ENCODE measurements around the gene EFHC1. TPM values are rescaled to one million over a fixed set of nuclear protein-coding genes. Genes with fewer than 3 reads are reported as not detected.

Gene EFHC1
- total RNA-seq, 2 donors from 2014 or later, result 3.4 to 4.1 TPM

- TF ChIP-seq, protein P1, sequence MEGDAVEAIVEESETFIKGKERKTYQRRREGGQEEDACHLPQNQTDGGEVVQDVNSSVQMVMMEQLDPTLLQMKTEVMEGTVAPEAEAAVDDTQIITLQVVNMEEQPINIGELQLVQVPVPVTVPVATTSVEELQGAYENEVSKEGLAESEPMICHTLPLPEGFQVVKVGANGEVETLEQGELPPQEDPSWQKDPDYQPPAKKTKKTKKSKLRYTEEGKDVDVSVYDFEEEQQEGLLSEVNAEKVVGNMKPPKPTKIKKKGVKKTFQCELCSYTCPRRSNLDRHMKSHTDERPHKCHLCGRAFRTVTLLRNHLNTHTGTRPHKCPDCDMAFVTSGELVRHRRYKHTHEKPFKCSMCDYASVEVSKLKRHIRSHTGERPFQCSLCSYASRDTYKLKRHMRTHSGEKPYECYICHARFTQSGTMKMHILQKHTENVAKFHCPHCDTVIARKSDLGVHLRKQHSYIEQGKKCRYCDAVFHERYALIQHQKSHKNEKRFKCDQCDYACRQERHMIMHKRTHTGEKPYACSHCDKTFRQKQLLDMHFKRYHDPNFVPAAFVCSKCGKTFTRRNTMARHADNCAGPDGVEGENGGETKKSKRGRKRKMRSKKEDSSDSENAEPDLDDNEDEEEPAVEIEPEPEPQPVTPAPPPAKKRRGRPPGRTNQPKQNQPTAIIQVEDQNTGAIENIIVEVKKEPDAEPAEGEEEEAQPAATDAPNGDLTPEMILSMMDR (IDR thresholded peaks at IDR 0.05), result no peak
- Histone ChIP-seq H3K27me3 (no peaks in the 10 kb centered on the region), H3K36me3 (peaks cover 51% of the 10 kb centered on the region), H3K9me3 (no peaks in the 10 kb centered on the region), H3K27ac (no peak overlapping the region), H3K4me3 (no peak overlapping the region), H3K4me1 (peaks cover 0 to 78% of the 10 kb centered on the region in 2 donors)
- DNase-seq (ENCODE audit: low spot score), result no peak
Measured at GRCh38 chr6:52510213-52510562, 90.0 kb downstream of the EFHC1 start.

DNA sequence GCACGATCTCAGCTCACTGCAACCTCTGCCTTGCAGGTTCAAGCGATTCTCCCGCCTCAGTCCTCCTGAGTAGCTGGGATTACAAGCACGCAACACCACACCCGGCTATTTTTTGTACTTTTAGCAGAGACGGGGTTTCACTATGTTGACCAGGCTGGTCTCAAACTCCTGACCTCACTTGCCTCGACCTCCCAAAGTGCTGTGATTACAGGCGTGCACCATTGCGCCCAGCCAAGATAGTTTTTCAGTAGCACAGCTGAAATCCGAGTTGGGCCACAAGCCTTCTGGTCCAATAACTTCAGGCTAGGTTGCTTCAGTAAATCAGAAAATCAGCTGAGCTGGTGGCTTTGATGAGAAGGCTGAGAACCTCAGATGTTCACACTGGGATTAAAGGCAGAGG is 91.0 kb downstream of the EFHC1 start:
- TF ChIP-seq, protein P1 (IDR thresholded peaks at IDR 0.05), result no peak
- Histone ChIP-seq H3K9me3 (no peaks in the 10 kb centered on the region), H3K27me3 (no peaks in the 10 kb centered on the region), H3K27ac (peak overlapping the region; percentile 76 to 84), H3K4me1 (peaks cover 0 to 73% of the 10 kb centered on the region in 2 donors), H3K4me3 (no peak overlapping the region), H3K36me3 (peaks cover 59% of the 10 kb centered on the region)
- DNase-seq (ENCODE audit: low spot score), result no peak

DNA sequence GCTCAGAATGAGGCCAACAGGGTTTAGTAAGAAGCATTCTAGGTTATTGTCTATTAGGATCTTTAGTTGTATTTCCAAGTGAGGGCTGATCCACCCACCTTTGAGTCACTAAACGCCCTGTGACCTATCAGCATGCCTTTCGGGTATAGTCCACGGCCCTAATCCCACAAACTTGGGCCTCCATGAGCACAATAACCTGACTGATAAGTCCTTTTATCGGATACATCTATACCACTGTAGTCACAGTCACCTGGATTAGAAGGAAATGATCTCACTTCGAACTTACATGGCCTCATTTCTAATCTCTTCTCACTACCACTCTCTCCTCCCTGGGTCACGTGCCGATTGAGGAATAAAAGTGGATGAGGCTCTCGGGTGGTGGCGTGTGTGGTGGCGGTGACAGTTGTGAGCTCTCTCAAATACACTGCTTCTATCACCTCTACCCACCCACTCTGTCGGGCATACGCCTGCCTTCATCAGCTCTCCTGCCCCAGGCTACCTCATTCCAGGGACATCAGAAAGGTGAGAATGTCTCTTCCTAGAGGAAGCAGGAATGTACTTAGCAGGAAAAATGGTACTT is 91.5 kb downstream of the EFHC1 start:
- Histone ChIP-seq H3K4me1 (peaks cover 0 to 68% of the 10 kb centered on the region in 2 donors), H3K4me3 (no peak overlapping the region), H3K9me3 (no peaks in the 10 kb centered on the region), H3K27me3 (no peaks in the 10 kb centered on the region), H3K27ac (peak overlapping the region; percentile 76 to 84), H3K36me3 (peaks cover 55% of the 10 kb centered on the region)
- TF ChIP-seq, protein P1 (IDR thresholded peaks at IDR 0.05), result no peak
- no peak for DNase-seq (ENCODE audit: low spot score)

DNA sequence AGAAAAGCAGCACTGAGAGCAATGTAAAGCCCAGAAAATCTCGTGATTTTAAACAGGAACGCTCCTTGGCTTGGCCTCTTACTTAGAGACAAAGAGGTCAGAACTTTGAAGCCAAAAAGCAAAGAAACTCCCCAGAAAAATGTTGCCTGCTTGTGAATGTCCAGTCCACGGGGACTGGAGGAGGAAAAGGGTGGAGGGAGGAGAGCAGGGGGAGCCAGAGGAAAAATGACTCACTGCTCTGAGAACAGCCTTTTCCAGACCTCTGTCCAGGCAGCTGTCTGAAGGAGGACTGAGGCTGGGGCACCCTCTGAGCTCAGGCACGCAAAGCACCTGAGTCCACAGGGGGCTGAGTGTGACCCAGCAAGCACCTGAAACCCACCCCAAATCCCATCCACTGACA is 92.1 kb downstream of the EFHC1 start:
- H3K27me3 ChIP-seq, result no peaks in the 10 kb centered on the region
- H3K36me3 ChIP-seq, result peaks cover 49% of the 10 kb centered on the region
- H3K4me3 ChIP-seq, result no peak overlapping the region
- peak; percentile 80 for DNase-seq (ENCODE audit: low spot score)
- no peaks in the 10 kb centered on the region for H3K9me3 ChIP-seq
- H3K4me1 ChIP-seq, result peaks cover 0 to 72% of the 10 kb centered on the region in 2 donors
- H3K27ac ChIP-seq, result peak overlapping the region; percentile 76 to 84
- TF ChIP-seq, protein P1 (IDR thresholded peaks at IDR 0.05), result no peak

DNA sequence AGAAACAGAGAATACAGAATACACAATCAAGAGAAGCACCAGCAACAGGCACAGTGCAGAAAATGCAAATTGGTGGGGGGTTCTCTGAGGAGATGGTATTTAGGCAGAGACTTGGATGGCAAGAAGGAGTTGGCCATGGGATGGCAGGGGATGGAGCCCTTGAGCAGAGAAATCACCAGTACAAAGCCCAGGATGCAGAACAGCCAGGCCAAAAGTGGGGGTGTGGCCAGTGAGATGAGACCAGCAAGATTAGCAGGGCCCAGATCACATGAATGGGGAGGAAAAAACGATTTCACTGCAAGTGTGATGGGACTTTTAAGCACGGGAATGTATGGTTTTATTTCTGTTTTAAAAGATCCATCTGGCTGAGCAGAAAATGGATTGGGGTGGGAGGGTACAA is 93.3 kb downstream of the EFHC1 start:
- Histone ChIP-seq H3K36me3 (peaks cover 37% of the 10 kb centered on the region), H3K4me3 (no peak overlapping the region), H3K27ac (peak overlapping the region; percentile 76 to 84), H3K9me3 (no peaks in the 10 kb centered on the region), H3K27me3 (no peaks in the 10 kb centered on the region), H3K4me1 (peaks cover 0 to 76% of the 10 kb centered on the region in 2 donors)
- TF ChIP-seq, protein P1 (IDR thresholded peaks at IDR 0.05), result no peak
- DNase-seq (ENCODE audit: low spot score), result no peak

GRCh38 chr6:52513896-52514295 is 93.8 kb downstream of the EFHC1 start:
- Histone ChIP-seq H3K27ac (peak overlapping the region; percentile 76 to 84), H3K27me3 (no peaks in the 10 kb centered on the region), H3K9me3 (no peaks in the 10 kb centered on the region), H3K36me3 (peaks cover 32% of the 10 kb centered on the region), H3K4me3 (no peak overlapping the region), H3K4me1 (peaks cover 0 to 80% of the 10 kb centered on the region in 2 donors)
- no peak for DNase-seq (ENCODE audit: low spot score)
- TF ChIP-seq, protein P1 (IDR thresholded peaks at IDR 0.05), result no peak

Data from right atrium auricular region (tissue), 2 donors.